ENCODE measurements around the gene ABCB9.
"Not testable (repeated sequence)": the region's sequence is repeated elsewhere in the genome, so short reads cannot be mapped to it uniquely, and the experiment has no call there.

The ABCB9 gene

DNA sequence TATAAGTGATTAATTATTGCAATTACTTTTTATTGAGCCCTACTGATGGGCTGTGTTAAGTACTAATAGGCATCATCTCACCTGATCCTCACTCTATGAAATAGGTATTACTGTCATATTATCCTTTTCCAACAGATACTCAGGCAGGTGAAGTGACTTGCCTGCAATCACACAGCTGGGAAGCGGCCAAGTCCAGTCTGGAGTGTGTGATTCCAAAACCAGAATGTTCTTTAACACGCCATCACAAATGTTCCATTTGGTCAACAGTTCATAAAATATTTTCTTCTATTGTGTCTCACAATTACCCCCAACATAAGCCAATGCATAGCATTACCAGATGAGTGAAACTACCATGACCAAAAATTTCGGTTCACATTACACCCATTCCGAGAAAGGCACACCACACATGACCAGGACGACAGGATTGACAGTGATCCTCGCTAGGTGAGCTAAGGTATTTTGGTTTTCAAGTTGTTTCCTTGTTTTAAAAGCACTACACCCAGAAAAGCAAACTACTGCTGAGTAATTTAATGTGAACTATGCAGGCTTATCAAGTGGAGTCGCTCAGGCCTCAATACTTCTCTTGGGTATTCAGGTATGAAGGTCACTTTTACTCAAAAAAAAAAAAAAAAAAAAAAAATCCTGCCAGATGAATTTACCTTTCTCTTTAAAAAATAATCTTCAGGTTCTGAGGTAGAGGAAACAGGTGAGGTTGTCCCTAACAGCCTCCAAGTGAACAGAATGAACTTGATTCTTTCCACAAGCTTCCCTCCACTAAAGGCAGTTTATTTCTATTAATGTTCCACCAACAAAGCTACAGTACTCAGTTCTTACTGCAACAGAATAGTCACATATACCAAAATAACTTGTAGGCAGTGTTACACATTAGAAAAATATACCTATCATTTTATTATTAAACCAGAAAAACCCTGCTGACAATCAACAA lies 72.8 kb downstream of the ABCB9 start:
- DNase-seq = no peak

DNA sequence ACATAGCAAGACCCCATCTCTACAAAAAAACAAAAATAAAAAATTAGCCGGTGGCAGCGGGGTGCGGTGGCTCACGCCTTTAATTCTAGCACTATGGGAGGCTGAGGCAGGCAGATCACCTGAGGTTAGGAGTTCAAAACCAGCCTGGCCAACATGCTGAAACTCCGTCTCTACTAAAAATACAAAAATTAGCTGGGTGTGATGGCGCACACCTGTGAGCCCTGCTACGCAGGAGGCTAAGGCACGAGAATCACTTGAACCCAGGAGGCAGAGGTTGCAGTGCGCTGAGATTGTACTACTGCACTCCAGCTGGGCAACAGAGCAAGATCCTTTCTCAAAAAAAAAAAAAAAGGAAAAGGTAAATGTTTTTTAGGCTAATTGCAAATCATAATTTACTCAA lies 73.5 kb downstream of the ABCB9 start:
- DNase-seq = not testable (repeated sequence)

DNA sequence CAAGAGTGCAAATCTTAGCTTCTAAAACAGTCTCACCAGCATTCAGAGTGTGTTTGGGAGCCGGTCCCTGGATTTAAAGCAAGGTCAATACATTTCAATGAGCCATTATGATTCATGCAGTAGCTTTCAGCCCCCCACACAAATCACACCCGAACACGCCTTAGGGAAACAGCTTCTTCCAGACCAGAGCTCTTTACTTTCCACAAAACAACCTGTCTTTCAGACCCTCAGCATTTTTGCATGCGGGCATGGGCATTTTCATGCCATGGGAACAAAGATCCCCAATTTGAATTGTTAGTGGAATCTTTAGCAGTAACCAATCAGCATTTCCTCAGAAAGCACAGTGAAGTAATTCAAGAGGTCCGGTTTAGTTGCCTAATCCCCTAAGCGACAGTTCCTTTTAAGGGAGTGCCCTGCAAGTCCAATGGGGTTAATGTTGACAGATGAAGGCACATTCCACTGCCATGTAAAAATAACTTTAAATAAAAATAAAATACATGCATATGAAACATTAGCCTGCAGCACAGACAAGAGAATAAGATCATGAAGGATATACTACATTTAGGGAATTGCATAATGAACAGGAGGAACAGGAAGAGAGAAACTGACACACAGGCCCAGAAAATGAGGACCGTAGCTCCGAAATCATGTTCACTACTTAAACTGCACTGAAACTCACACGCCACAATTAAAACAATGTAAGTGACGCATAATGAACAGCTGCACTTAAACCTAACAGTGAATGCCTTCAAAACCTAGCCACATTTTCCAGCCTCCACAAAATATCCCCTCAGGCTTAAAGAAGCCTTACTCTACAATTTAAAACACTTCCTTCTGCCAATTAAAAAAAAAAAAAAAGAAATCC lies 74.4 kb downstream of the ABCB9 start:
- DNase-seq = no peak

DNA sequence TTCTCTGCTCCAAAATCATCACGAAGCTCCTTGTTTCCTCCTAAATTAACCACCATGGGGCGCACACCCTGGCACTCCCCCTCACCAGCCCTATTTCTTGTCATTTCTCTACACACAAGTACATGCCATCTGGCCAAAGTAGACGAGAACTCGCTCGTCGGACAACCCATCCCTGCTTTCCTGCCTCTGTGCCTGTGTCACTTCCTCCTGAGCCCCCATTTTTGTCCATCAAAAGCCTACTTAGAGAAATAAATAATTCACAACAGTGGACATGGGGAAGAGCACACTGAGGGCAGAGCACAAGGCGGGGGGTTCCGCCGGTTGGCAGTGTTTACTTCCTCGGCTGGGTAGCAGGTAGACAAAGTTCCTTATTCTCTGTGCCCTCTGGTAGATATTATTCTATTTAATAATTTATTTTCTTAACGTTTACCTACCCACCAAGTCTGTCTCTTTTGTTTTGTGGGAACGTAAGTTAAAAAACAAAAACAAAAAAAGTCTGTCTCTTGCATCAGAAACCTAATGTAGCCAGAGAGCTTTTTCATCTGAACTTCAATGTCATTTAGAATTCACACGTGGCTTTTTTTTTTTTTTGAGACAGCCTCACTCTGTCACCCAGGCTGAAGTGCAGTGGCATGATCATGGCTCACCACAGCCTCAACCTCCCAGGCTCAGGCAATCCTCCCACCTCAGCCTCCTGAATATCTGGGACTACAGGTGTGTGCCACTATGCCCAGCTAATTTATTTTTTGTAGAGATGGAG lies 76.3 kb downstream of the ABCB9 start:
- no peak for DNase-seq

DNA sequence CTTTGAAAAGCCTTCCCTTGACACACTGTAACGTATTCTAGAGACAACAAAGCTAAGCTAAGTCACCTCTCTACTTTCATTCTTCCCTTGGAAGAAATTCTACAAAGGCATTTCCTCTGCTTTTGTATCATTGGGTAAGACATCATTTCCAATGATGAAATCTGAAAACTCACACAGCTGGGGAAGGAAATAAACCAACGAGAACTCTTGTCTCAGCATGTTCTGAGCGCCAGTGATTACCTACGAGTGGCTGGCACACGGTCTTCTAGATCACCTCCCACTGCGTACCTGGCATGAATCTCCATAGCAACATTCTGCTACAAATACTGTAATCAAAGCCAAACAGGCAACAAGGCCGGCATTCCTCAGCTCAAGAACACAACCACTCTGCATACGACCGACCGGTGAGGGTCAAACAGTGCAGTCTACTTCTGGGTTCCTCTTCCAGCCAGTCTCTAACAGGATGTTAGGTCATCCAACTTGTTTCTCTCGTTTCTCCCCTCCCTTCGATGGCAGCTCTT lies 78.0 kb downstream of the ABCB9 start:
- no peak for DNase-seq

DNA sequence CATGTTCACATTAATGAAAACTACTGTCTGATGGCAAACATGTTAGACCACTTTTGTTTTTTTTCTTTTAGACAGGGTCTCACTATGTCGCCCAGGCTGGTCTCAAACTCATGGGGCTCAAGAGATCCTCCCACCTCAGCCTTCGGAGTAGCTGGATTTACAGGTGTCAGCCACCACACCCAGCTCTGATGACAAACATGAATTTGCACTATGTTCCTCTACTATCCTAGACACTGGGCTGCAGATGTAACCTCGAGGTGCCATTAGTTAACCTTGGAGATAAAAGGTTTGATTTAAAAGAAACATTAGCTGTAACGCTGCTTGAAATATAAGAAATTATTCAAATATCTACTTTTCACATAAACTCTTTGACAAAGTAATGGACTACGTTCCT lies 78.4 kb downstream of the ABCB9 start:
- no peak for DNase-seq

DNA sequence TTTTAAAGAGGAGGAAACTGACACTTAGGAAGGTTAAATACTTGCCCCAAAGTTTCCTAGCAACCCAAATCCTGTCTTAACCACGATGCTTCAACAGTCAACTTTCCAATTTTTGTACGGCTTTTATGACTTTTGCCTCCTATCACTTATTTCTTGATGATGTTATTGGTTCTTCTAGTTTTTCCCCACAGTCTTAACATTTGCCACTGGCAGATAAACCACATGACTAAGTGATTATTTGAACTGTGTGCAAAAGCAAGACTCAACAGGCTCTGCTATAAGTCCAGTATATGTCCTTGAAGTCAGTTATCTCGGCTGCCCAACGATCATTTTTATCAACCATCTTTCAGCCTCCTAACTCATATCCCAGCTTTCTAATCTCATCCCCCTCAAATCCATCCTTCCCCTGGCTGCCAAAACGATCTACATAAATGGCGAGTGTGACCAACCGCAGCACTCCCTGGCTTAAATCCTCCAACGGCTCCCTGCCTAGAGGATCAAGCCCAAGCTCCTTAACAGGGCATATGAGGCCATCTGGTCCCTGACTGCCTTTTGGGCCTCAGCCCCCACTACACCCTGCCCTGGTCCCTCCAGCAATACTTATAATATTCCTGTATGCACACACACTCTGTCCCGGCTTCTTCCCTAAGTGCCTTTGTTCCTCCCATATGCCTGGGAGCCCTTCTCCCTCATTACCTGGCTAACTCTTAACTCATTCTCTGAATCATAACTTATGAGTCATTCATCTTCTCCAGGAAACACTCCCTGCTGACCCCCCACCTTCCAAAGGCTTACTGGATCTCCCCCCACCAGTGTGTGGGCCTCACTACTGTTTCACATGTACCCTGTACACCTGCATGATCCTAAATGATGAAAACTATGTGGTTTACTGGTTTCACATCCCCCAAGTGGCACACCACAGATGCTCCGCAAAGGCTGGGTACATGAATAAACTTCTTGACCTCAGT lies 79.1 kb downstream of the ABCB9 start:
- DNase-seq = peak; percentile 75

DNA sequence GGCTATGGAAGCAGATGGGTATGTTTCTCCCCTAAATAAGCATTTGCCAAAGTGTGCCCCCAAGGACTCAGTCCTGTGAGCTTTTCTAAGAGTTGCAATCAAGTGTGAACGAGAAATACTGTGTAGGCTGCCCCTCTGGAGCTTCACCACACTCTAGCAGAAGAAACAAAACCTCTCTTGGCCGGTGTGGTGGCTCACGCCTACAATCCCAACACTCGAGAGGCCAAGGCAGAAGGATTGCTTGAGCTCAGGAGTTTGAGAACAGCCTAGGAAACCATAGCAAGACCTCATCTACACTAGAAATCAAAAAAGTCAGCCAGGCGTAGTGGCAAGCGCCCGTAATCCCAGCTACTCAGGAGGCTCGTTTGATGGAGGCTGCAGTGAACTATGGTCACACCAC lies 80.1 kb downstream of the ABCB9 start:
- DNase-seq = no peak

DNA sequence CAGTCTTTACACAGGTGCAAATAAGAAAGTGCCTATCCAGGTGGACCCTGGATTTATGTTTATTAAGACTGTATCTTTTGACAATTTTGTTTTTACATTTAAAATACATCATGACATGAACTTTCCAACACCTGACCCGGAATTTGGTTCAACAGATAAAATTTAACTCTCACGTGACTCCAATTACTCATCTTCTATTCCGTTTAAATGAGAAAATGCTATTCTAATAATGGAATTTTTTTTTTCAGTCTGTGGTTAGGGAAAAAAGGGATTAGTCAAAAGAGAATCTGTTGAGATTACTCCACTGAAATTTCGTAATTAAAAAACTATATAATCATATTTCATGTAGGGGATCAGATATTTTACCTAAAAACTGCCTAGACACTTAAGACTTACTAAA lies 81.4 kb downstream of the ABCB9 start:
- no peak for DNase-seq

DNA sequence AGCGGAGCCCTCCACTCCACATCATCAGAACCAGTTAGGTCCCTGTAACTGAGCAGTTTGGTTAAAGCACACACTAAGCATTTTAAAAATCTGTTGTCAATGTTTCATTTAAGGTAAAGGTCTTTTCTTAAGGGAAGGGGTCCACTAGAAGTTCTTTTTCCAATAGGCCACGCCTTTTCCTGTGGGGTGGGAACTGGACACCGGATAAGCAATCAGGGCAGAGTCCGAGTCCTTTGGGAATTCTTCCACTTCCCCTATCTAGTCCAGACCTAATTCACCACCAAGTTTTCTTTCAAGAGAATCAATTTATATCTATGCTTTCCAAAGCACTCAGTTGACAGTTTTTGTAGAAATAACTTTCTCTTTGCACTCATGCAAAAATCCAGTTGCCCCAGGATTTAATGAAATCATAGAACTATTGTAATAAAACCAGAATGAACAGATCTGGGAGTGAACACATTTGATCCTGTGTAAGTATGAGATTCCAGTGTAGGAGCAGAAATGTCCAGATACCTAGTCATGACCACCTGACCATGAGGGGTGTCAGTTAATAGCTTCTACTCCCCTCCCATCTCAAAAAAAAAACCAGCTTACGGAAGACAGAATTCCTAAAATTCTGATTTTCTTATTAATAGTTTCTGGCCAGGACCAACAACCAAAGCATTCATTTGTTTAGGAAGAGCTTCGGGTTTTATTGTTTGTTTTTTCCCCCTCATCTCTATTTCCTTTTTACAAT lies 82.0 kb downstream of the ABCB9 start:
- no peak for DNase-seq

DNA sequence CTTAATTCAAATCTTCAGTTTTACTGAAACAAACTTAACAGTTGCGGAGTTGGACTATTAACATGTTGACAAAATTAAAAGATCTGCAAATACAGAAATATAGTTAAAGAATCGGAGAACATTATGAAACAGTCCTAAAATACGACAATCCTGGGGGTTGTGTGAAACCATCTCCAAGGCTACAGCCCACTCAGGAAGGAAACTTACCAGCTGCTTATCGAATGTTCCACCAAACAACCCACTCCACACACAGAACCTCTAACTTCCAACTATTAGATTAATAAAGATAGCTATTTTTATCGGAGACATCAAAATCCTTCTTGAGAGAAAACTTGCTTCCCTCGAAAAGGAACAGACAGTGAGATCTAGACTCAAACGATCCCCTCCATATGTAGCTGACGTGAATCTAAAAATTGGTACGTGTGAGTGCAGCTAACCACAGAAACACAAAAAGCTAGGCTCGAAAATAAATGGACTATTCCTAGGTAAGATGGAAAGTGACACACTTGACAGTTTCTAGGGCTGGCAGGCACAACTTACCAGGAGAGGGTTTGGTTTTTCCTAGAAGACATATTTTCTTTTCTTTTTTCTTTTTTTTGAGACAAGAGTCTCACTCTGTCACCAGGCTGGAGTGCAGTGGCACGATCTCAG lies 83.2 kb downstream of the ABCB9 start:
- no peak for DNase-seq

DNA sequence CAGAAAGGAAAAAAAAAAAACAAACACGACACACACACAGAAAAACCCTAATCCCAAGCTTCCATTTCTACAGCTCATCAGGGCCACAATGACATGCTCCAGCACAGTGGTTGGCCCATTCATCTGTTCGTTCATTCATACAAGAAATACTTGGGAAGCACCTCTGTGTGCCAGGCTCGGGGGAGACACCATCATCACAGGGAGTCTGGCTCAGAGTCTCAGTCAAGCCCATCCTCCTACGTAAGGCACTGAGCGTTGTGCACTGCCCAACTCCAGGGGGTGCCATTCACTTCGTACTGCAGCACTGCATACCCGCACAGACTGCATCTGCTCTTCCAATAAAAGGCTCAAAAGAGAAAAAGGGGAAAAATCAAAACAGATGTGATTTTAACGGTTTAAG lies 85.6 kb downstream of the ABCB9 start:
- DNase-seq = no peak

DNA sequence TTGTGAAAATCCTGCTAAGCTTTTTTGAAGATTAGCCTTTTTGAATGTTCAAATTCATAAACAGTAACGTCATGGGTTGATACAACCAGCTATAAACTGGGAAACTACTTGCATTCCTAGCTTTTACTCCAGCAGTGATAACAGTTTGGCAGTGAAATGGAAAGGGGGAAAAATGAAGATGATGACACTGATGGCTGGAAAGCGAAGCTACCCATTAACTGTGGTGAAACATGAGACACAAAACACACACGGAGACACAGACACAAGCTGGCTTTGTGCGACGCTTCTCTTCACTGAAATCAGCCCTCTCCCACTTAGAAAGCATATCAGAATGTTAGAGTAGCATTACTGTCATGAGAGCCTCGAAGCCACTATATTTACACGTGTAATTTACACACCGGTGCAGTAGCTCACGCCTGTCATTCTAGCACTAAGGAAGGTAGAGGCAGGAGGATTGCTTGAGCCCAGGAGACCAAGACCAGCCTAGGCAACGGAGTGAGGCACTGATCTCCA lies 86.1 kb downstream of the ABCB9 start:
- DNase-seq = no peak

Data from stimulated activated CD8-positive, alpha-beta memory T cell treated with anti-CD3 and anti-CD28 coated beads, Interleukin-4, amount 100 ng/mL, for 48 hours (primary cell).